H1 (cell line): ENCODE measurements around the gene TMIGD2. TPM values are rescaled to one million over a fixed set of nuclear protein-coding genes. Genes with fewer than 3 reads are reported as not detected.

Experiments
- CTCF ChIA-PET: fragments of 300-600 bp; sonication (Branson Sonifier 250); formaldehyde crosslinking; loops from one replicate; lab custom pipeline; 2021; ENCODE audit not compliant: partially characterized antibody; lab: Charles Lee
- POLR2A ChIA-PET: fragments of 300-600 bp; sonication (Branson Sonifier 250); formaldehyde crosslinking; loops from one replicate; lab custom pipeline; 2021; ENCODE audit warnings: inconsistent platforms; ENCODE audit not compliant: partially characterized antibody; lab: Charles Lee
- DNase-seq, 2 experiments: peaks; one replicate each; pipeline versions ENCODE4 v3.0.0 to v3.0.0-alpha.2; 2010 to 2022; ENCODE audit warnings: low spot score in 2 of 2, low read depth in 1 of 2, mixed read lengths in 1 of 2
- FAIRE-seq: peaks from 2 replicates; lab custom pipeline; 2011; peaks lifted over from hg19 to GRCh38; lab: Jason Lieb, UNC
- H2AFZ ChIP-seq: 2 replicates; pipeline ENCODE4 v1.8.1; 2012; ENCODE audit warnings: low read length, inconsistent platforms
- H2AK5ac ChIP-seq: 2 replicates; pipeline ENCODE4 v1.6.1; 2013; ENCODE audit warnings: low read depth, low read length
- H2BK120ac ChIP-seq: replicated peaks from 2 replicates; pipeline ENCODE3; 2013; ENCODE audit warnings: low read depth, low read length, inconsistent platforms
- H2BK12ac ChIP-seq: 2 replicates; pipeline ENCODE4 v1.6.1; 2013; ENCODE audit warnings: low read depth, low read length
- H2BK15ac ChIP-seq: 2 replicates; pipeline ENCODE4 v1.6.1; 2013; ENCODE audit warnings: low read length
- H2BK20ac ChIP-seq: 2 replicates; pipeline ENCODE4 v1.6.1; 2013; ENCODE audit warnings: low read length
- H2BK5ac ChIP-seq: 2 replicates; pipeline ENCODE4 v1.6.1; 2013; ENCODE audit warnings: low read depth, low read length
- H3K14ac ChIP-seq: 2 replicates; pipeline ENCODE4 v1.6.1; 2013; ENCODE audit warnings: inconsistent platforms; ENCODE audit not compliant: insufficient read length
- H3K18ac ChIP-seq: 2 replicates; pipeline ENCODE4 v1.6.1; 2013; ENCODE audit warnings: low read length; ENCODE audit errors: extremely low read depth
- H3K23ac ChIP-seq: 2 replicates; pipeline ENCODE4 v1.6.1; 2013; ENCODE audit warnings: inconsistent platforms; ENCODE audit not compliant: insufficient read length
- H3K23me2 ChIP-seq: 2 replicates; pipeline ENCODE4 v1.6.1; 2013; ENCODE audit warnings: low read depth, low read length
- H3K27ac ChIP-seq: 2 replicates; pipeline ENCODE4 v1.6.1; 2011; ENCODE audit warnings: low read depth, low read length, inconsistent platforms
- H3K27me3 ChIP-seq, 4 experiments: replicated peaks in 1 of 4; 1 replicate in 1 of 4; 2 replicates in 3 of 4; pipeline versions ENCODE4 v1.6.1 to v1.8.1; 2011 to 2013; ENCODE audit warnings: low read length in 3 of 4, mild to moderate bottlenecking in 3 of 4, inconsistent platforms in 2 of 4, mixed read lengths in 2 of 4, moderate library complexity in 1 of 4; ENCODE audit not compliant: control insufficient read depth in 3 of 4, insufficient read depth in 3 of 4; ENCODE audit errors: extremely low read depth in 1 of 4
- H3K36me3 ChIP-seq, 4 experiments: 2 replicates each; pipeline versions ENCODE4 v1.6.1 to v1.8.1; 2011 to 2013; ENCODE audit warnings: mild to moderate bottlenecking in 4 of 4, low read length in 3 of 4, moderate library complexity in 2 of 4, control low read depth in 1 of 4, inconsistent platforms in 1 of 4; ENCODE audit not compliant: insufficient read depth in 4 of 4, control insufficient read depth in 2 of 4
- H3K4ac ChIP-seq: replicated peaks from 2 replicates; pipeline ENCODE3; 2013; ENCODE audit warnings: low read length, low read depth, mixed read lengths, inconsistent platforms; ENCODE audit not compliant: insufficient read length
- H3K4me1 ChIP-seq, 4 experiments: replicated peaks in 1 of 4; 1 replicate in 1 of 4; 2 replicates in 3 of 4; pipeline versions ENCODE4 v1.6.1 to v1.8.1; 2011 to 2013; ENCODE audit warnings: low read length in 3 of 4, inconsistent platforms in 2 of 4, mixed read lengths in 1 of 4; ENCODE audit not compliant: insufficient read depth in 4 of 4, control insufficient read depth in 3 of 4
- H3K4me2 ChIP-seq, 2 experiments: 2 replicates each; pipeline versions ENCODE4 v1.6.1 to v1.8.1; 2011 to 2013; ENCODE audit warnings: low read depth in 2 of 2, low read length in 2 of 2, control low read depth in 1 of 2, inconsistent platforms in 1 of 2, mild to moderate bottlenecking in 1 of 2; ENCODE audit not compliant: insufficient read depth in 1 of 2
- H3K4me3 ChIP-seq, 4 experiments: fragments of 200-600, 300-600 bp in 1 of 4; sonication (generic), shearing (Covaris generic), sonication (Bioruptor Twin) in 1 of 4; 2 replicates each; pipeline versions ENCODE4 v1.5.1 to v1.8.1; 2011 to 2016; ENCODE audit warnings: low read length in 4 of 4, low read depth in 3 of 4, control low read depth in 2 of 4, inconsistent platforms in 2 of 4, mild to moderate bottlenecking in 2 of 4, mixed read lengths in 1 of 4, moderate library complexity in 1 of 4; ENCODE audit not compliant: insufficient read depth in 2 of 4; ENCODE audit errors: extremely low read depth in 1 of 4
- H3K56ac ChIP-seq: replicated peaks from 2 replicates; pipeline ENCODE3; 2013; ENCODE audit warnings: low read depth, mild to moderate bottlenecking, mixed read lengths, low read length, inconsistent platforms; ENCODE audit not compliant: insufficient read length
- H3K79me1 ChIP-seq: 2 replicates; pipeline ENCODE4 v1.6.1; 2013; ENCODE audit warnings: low read depth, low read length, control low read depth
- H3K79me2 ChIP-seq, 2 experiments: 2 replicates each; pipeline versions ENCODE4 v1.6.1 to v1.8.1; 2012 to 2013; ENCODE audit warnings: low read length in 2 of 2, mild to moderate bottlenecking in 2 of 2, inconsistent platforms in 1 of 2; ENCODE audit not compliant: insufficient read depth in 2 of 2, control insufficient read depth in 1 of 2
- H3K9ac ChIP-seq, 4 experiments: replicated peaks in 1 of 4; 1 replicate in 1 of 4; 2 replicates in 3 of 4; pipeline versions ENCODE4 v1.6.1 to v1.8.1; 2011 to 2013; ENCODE audit warnings: low read depth in 3 of 4, low read length in 3 of 4, control low read depth in 2 of 4, mild to moderate bottlenecking in 2 of 4, moderate library complexity in 2 of 4, inconsistent platforms in 1 of 4; ENCODE audit errors: extremely low read depth in 1 of 4
- H3K9me3 ChIP-seq, 2 experiments: 2 replicates each; pipeline versions ENCODE4 v1.6.1 to v1.8.1; 2012 to 2013; ENCODE audit warnings: mild to moderate bottlenecking in 2 of 2, moderate library complexity in 2 of 2, control low read depth in 1 of 2, inconsistent platforms in 1 of 2, low read depth in 1 of 2, low read length in 1 of 2, mixed read lengths in 1 of 2; ENCODE audit not compliant: insufficient read depth in 2 of 2
- H4K20me1 ChIP-seq, 2 experiments: replicated peaks in 1 of 2; 2 replicates each; pipeline versions ENCODE3 to v1.8.1; 2011 to 2013; ENCODE audit warnings: inconsistent platforms in 2 of 2, low read length in 2 of 2, mild to moderate bottlenecking in 1 of 2; ENCODE audit not compliant: insufficient read depth in 2 of 2, control insufficient read depth in 1 of 2
- H4K5ac ChIP-seq: 2 replicates; pipeline ENCODE4 v1.6.1; 2013; ENCODE audit warnings: low read length, low read depth, mixed read lengths, inconsistent platforms; ENCODE audit not compliant: insufficient read length
- H4K8ac ChIP-seq: 2 replicates; pipeline ENCODE4 v1.8.0; 2013; ENCODE audit warnings: mild to moderate bottlenecking, moderate library complexity, low read length, inconsistent platforms; ENCODE audit not compliant: insufficient read depth; ENCODE audit errors: extremely low read depth
- H4K91ac ChIP-seq: replicated peaks from 2 replicates; pipeline ENCODE3; 2013; ENCODE audit warnings: low read length, mixed read lengths, inconsistent platforms; ENCODE audit not compliant: insufficient read length
- ASH2L ChIP-seq: fragments of 200-600, 300-600 bp; sonication (generic); IDR thresholded peaks from one replicate; pipeline ENCODE4 v1.7.1; 2017; ENCODE audit warnings: low read length
- BCL11A ChIP-seq, 2 experiments: IDR thresholded peaks; one replicate each; pipeline ENCODE4 v1.6.1; 2011; ENCODE audit warnings: low read depth in 2 of 2, low read length in 2 of 2, mild to moderate bottlenecking in 2 of 2
- CEBPB ChIP-seq: IDR thresholded peaks from 2 replicates; pipeline ENCODE4 v1.6.1; 2012; ENCODE audit warnings: low read depth, low read length
- EGR1 ChIP-seq: IDR thresholded peaks from 2 replicates; pipeline ENCODE4 v1.6.1; 2011; ENCODE audit warnings: low read depth, low read length, borderline replicate concordance
- GABPA ChIP-seq: IDR thresholded peaks from 2 replicates; pipeline ENCODE4 v1.6.1; 2011; ENCODE audit warnings: mild to moderate bottlenecking, low read length, moderate library complexity, borderline replicate concordance; ENCODE audit not compliant: insufficient read depth
- KDM4A ChIP-seq: IDR thresholded peaks from one replicate; pipeline ENCODE4 v1.7.1; 2012; ENCODE audit warnings: low read depth, mild to moderate bottlenecking, moderate library complexity, low read length, inconsistent platforms; ENCODE audit not compliant: severe bottlenecking
- RFX5 ChIP-seq: IDR thresholded peaks from 2 replicates; pipeline ENCODE4 v1.6.1; 2011; ENCODE audit warnings: low read depth, low read length, improper control_type of control experiment, borderline replicate concordance
- SAP30 ChIP-seq: fragments of 300-600 bp; sonication (generic); IDR thresholded peaks from 2 replicates; pipeline ENCODE4 v1.7.1; 2012; ENCODE audit warnings: low read length, moderate library complexity, mild to moderate bottlenecking, inconsistent platforms; ENCODE audit not compliant: insufficient read depth, insufficient replicate concordance
- SP4 ChIP-seq: IDR thresholded peaks from 2 replicates; pipeline ENCODE4 v1.6.1; 2012; ENCODE audit warnings: low read length, inconsistent platforms
- TEAD4 ChIP-seq: IDR thresholded peaks from 2 replicates; pipeline ENCODE4 v1.6.1; 2012; ENCODE audit warnings: low read depth, low read length, inconsistent platforms, mixed read lengths
- YY1 ChIP-seq: IDR thresholded peaks from 2 replicates; pipeline ENCODE4 v1.6.1; 2011; ENCODE audit warnings: low read depth, mild to moderate bottlenecking, low read length
- WGBS, 2 experiments: shearing (Covaris generic) in 1 of 2; methylation state at CpG; one replicate each; pipeline versions ENCODE4 v1.1.6 to v1.1.7; 2013 to 2015; ENCODE audit warnings: low lambda C conversion rate in 2 of 2, mixed read lengths in 2 of 2, inconsistent platforms in 1 of 2, low coverage in 1 of 2, missing lambda C conversion rate in 1 of 2; ENCODE audit not compliant: insufficient replicate concordance in 2 of 2, insufficient coverage in 1 of 2, insufficient read length in 1 of 2; ENCODE audit errors: extremely low coverage in 1 of 2, missing lambda C conversion rate in 1 of 2; 5-methylcytosine and 5-hydroxymethylcytosine counted together
- polyA plus RNA-seq, 7 experiments: library from polyadenylated mRNA; depleted of rRNA in 3 of 7; stranded (reverse) in 5 of 7; unstranded in 2 of 7; fragments of >200 nt in 5 of 7; fragments of 200-250 nt in 2 of 7; gene quantifications; 1 replicate in 5 of 7; 2 replicates in 1 of 7; 4 replicates in 1 of 7; pipeline versions ENCODE4 v1.2.1 to v1.2.3, GENCODE V29; 2011 to 2013; ENCODE audit warnings: missing spikeins in 2 of 7, mixed read lengths in 2 of 7
- total RNA-seq: library from RNA; stranded (reverse); fragmentation: NEBNext Ultra II Directional; extraction: Animal tissue kit (Norgen Biotek cat#: 25700); gene quantifications from 2 replicates; pipeline ENCODE4 v1.2.1, GENCODE V29; 2021
- TF ChIP-seq, protein P1 (sequence below): IDR thresholded peaks from 2 replicates; pipeline ENCODE4 v1.6.1; 2012; ENCODE audit warnings: inconsistent platforms

TMIGD2 gene
- total and polyA plus RNA-seq, 2 of the 8 experiments (the other 6 are each of a cell fraction or from before 2014, with no cell fraction given), result 0.39 to 0.41 TPM

DNA sequence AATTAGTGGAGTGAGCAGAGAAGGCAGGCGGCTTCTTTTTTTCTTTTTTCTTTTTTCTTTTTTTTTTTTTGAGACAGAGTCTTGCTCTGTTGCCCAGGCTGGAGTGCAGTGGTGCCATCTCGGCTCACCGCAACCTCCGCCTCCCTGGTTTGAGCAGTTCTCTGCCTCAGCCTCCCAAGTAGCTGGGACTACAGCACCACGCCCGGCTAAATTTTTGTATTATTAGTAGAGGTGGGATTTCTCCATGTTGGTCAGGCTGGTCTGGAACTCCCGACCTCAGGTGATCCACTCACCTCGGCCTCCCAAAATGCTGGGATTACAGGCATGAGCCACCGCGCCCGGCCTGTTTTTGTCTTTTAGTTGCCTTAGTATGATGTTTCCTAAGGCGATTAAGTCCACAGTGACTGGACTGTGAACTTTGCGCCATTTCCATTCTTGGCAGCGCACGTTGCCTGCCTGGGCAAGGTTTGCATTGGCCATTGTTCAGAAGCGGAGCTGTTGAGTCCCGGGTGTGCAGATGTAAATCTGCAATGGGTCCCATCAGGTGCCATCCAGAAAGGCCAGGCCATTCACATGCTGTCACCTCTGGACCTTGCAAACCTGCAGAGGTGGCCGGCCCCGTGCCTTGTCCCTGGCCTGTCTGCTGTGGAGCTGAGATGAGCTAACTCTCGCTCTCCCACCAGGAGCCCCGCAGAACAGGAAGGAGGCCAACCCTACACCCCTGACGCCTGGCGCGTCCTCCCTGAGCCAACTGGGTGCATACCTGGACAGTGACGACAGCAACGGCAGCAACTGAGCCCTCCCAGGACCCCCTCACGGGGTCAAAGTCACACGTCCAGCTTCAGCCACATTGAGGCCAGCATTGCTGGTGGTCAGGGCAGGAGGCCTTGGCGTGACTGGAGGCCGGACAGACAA is 34.0 kb downstream of the TMIGD2 start:
- no peak overlapping the region for H2BK20ac ChIP-seq
- no peak overlapping the region for H4K8ac ChIP-seq
- no peak overlapping the region for H3K56ac ChIP-seq
- no peak overlapping the region for H4K91ac ChIP-seq
- no peak overlapping the region for H3K4me2 ChIP-seq
- no peaks in the 10 kb centered on the region for H3K79me1 ChIP-seq
- no peak overlapping the region for H2BK15ac ChIP-seq
- H3K9me3 ChIP-seq, result no peaks in the 10 kb centered on the region
- peak overlapping the region; percentile 53 for H3K4ac ChIP-seq
- H3K27me3 ChIP-seq, result no peaks in the 10 kb centered on the region
- no peak overlapping the region for H2BK5ac ChIP-seq
- no peak overlapping the region for H2AK5ac ChIP-seq
- no peak overlapping the region for H3K9ac ChIP-seq
- H3K4me1 ChIP-seq, result no peaks in the 10 kb centered on the region; a peak in 1 of 7 replicates
- no peak for FAIRE-seq
- no peak overlapping the region for H3K18ac ChIP-seq
- no peak overlapping the region for H2AFZ ChIP-seq
- no peak overlapping the region for H3K23ac ChIP-seq
- peaks cover 1 to 2% of the 10 kb centered on the region in 2 experiments for H4K20me1 ChIP-seq
- H3K23me2 ChIP-seq, result no peaks in the 10 kb centered on the region
- ChIA-PET CTCF (interaction anchor here (0.5 to 14.6 kb wide), 33 partner anchors 9 to 231 kb away, joined by 3 to 311 read pairs (median 8); partner anchors contain the start of genes MPND, STAP2 and TMIGD2), POLR2A (interaction anchor here (0.5 to 5.4 kb wide), 9 partner anchors 11 to 140 kb away, joined by 3 to 36 read pairs (median 3); partner anchors contain the start of genes CHAF1A, MPND and SHD)
- no peak overlapping the region for H2BK12ac ChIP-seq
- H3K79me2 ChIP-seq, result no peaks in the 10 kb centered on the region
- H3K4me3 ChIP-seq, result no peak overlapping the region
- H3K27ac ChIP-seq, result no peak overlapping the region
- no peak overlapping the region for H4K5ac ChIP-seq
- H3K14ac ChIP-seq, result no peak overlapping the region
- WGBS, 2 experiments, result 96% methylated on average over 29 of the region's 30 CpGs; no CpG with 5 or more reads in 1 of the 2 experiments
- H2BK120ac ChIP-seq, result no peak overlapping the region
- peaks cover 2 to 8% (median 5%) of the 10 kb centered on the region in 4 experiments; a peak in 4 of 8 replicates for H3K36me3 ChIP-seq
- no peak for DNase-seq
- no peak for TF ChIP-seq YY1
- TF ChIP-seq CEBPB, result no peak
- TF ChIP-seq EGR1, result no peak
- no peak for TF ChIP-seq RFX5
- no peak for TF ChIP-seq SP4
- TF ChIP-seq GABPA, result no peak
- no peak for TF ChIP-seq SAP30
- TF ChIP-seq, protein P1, sequence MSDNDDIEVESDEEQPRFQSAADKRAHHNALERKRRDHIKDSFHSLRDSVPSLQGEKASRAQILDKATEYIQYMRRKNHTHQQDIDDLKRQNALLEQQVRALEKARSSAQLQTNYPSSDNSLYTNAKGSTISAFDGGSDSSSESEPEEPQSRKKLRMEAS, result no peak
- TF ChIP-seq ASH2L, result no peak
- no peak for TF ChIP-seq BCL11A (IDR thresholded peaks at IDR 0.05; ENCODE audit: low read depth in 2 of 2, low read length in 2 of 2)
- no peak for TF ChIP-seq TEAD4
- TF ChIP-seq KDM4A, result no peak
